ENCODE data around the gene SLC23A2.
"Not testable (repeated sequence)": the region's sequence is repeated elsewhere in the genome, so short reads cannot be mapped to it uniquely, and the experiment has no call there.

The SLC23A2 gene

GRCh38 chr20:4936851-4937406, 64.4 kb downstream of the SLC23A2 start:
- no peak overlapping the region for H3K9ac ChIP-seq (ENCODE audit: low read length)
- H3K4me1 ChIP-seq (ENCODE audit: control insufficient read depth, insufficient read depth, low read length) = no peaks in the 10 kb centered on the region
- H3K27ac ChIP-seq (ENCODE audit: low read depth, low read length) = no peak overlapping the region
- H3K36me3 ChIP-seq (ENCODE audit: control insufficient read depth, insufficient read depth, low read length) = no peaks in the 10 kb centered on the region
- no peak overlapping the region for H3K4me3 ChIP-seq (ENCODE audit: low read length)
- no peaks in the 10 kb centered on the region for H3K27me3 ChIP-seq (ENCODE audit: control insufficient read depth, insufficient read depth, low read length)

GRCh38 chr20:4936392-4936850, 64.9 kb downstream of the SLC23A2 start:
- Histone ChIP-seq H3K9ac (ENCODE audit: low read length) (no peak overlapping the region), H3K4me1 (ENCODE audit: control insufficient read depth, insufficient read depth, low read length) (no peaks in the 10 kb centered on the region), H3K27me3 (ENCODE audit: control insufficient read depth, insufficient read depth, low read length) (no peaks in the 10 kb centered on the region), H3K27ac (ENCODE audit: low read depth, low read length) (no peak overlapping the region), H3K4me3 (ENCODE audit: low read length) (no peak overlapping the region), H3K36me3 (ENCODE audit: control insufficient read depth, insufficient read depth, low read length) (no peaks in the 10 kb centered on the region)

GRCh38 chr20:4932061-4932460, 69.2 kb downstream of the SLC23A2 start:
- H3K36me3 ChIP-seq (ENCODE audit: control insufficient read depth, insufficient read depth, low read length) = no peaks in the 10 kb centered on the region
- no peak overlapping the region for H3K4me3 ChIP-seq (ENCODE audit: low read length)
- H3K4me1 ChIP-seq (ENCODE audit: control insufficient read depth, insufficient read depth, low read length) = no peaks in the 10 kb centered on the region
- H3K27ac ChIP-seq (ENCODE audit: low read depth, low read length) = no peak overlapping the region
- no peak overlapping the region for H3K9ac ChIP-seq (ENCODE audit: low read length)
- no peaks in the 10 kb centered on the region for H3K27me3 ChIP-seq (ENCODE audit: control insufficient read depth, insufficient read depth, low read length)

GRCh38 chr20:4929686-4930397, 71.5 kb downstream of the SLC23A2 start:
- H3K4me3 ChIP-seq (ENCODE audit: low read length) = no peak overlapping the region
- no peaks in the 10 kb centered on the region for H3K36me3 ChIP-seq (ENCODE audit: control insufficient read depth, insufficient read depth, low read length)
- H3K27me3 ChIP-seq (ENCODE audit: control insufficient read depth, insufficient read depth, low read length) = no peaks in the 10 kb centered on the region
- no peak overlapping the region for H3K27ac ChIP-seq (ENCODE audit: low read depth, low read length)
- H3K4me1 ChIP-seq (ENCODE audit: control insufficient read depth, insufficient read depth, low read length) = no peaks in the 10 kb centered on the region
- H3K9ac ChIP-seq (ENCODE audit: low read length) = no peak overlapping the region

GRCh38 chr20:4926531-4927156, 74.7 kb downstream of the SLC23A2 start:
- H3K4me3 ChIP-seq (ENCODE audit: low read length) = no peak overlapping the region
- H3K4me1 ChIP-seq (ENCODE audit: control insufficient read depth, insufficient read depth, low read length) = no peaks in the 10 kb centered on the region
- no peaks in the 10 kb centered on the region for H3K27me3 ChIP-seq (ENCODE audit: control insufficient read depth, insufficient read depth, low read length)
- no peaks in the 10 kb centered on the region for H3K36me3 ChIP-seq (ENCODE audit: control insufficient read depth, insufficient read depth, low read length)
- H3K27ac ChIP-seq (ENCODE audit: low read depth, low read length) = peak overlapping the region; percentile 41
- H3K9ac ChIP-seq (ENCODE audit: low read length) = no peak overlapping the region

- no peaks in the 10 kb centered on the region for H3K27me3 ChIP-seq (ENCODE audit: control insufficient read depth, insufficient read depth, low read length)
- no peaks in the 10 kb centered on the region for H3K36me3 ChIP-seq (ENCODE audit: control insufficient read depth, insufficient read depth, low read length)
- H3K9ac ChIP-seq (ENCODE audit: low read length) = no peak overlapping the region
- no peak overlapping the region for H3K4me3 ChIP-seq (ENCODE audit: low read length)
- H3K27ac ChIP-seq (ENCODE audit: low read depth, low read length) = no peak overlapping the region
- no peaks in the 10 kb centered on the region for H3K4me1 ChIP-seq (ENCODE audit: control insufficient read depth, insufficient read depth, low read length)
Observed at GRCh38 chr20:4925842-4926530, 75.3 kb downstream of the SLC23A2 start.

GRCh38 chr20:4924446-4924845, 76.9 kb downstream of the SLC23A2 start:
- Histone ChIP-seq H3K4me3 (ENCODE audit: low read length) (no peak overlapping the region), H3K36me3 (ENCODE audit: control insufficient read depth, insufficient read depth, low read length) (no peaks in the 10 kb centered on the region), H3K9ac (ENCODE audit: low read length) (no peak overlapping the region), H3K27ac (ENCODE audit: low read depth, low read length) (no peak overlapping the region), H3K27me3 (ENCODE audit: control insufficient read depth, insufficient read depth, low read length) (no peaks in the 10 kb centered on the region), H3K4me1 (ENCODE audit: control insufficient read depth, insufficient read depth, low read length) (no peaks in the 10 kb centered on the region)

GRCh38 chr20:4924032-4924431, 77.3 kb downstream of the SLC23A2 start:
- Histone ChIP-seq H3K4me3 (ENCODE audit: low read length) (no peak overlapping the region), H3K36me3 (ENCODE audit: control insufficient read depth, insufficient read depth, low read length) (no peaks in the 10 kb centered on the region), H3K27me3 (ENCODE audit: control insufficient read depth, insufficient read depth, low read length) (no peaks in the 10 kb centered on the region), H3K4me1 (ENCODE audit: control insufficient read depth, insufficient read depth, low read length) (no peaks in the 10 kb centered on the region), H3K9ac (ENCODE audit: low read length) (no peak overlapping the region), H3K27ac (ENCODE audit: low read depth, low read length) (no peak overlapping the region)

GRCh38 chr20:4922186-4922585, 79.1 kb downstream of the SLC23A2 start:
- no peak overlapping the region for H3K27ac ChIP-seq (ENCODE audit: low read depth, low read length)
- H3K36me3 ChIP-seq (ENCODE audit: control insufficient read depth, insufficient read depth, low read length) = no peaks in the 10 kb centered on the region
- H3K4me1 ChIP-seq (ENCODE audit: control insufficient read depth, insufficient read depth, low read length) = no peaks in the 10 kb centered on the region
- no peak overlapping the region for H3K4me3 ChIP-seq (ENCODE audit: low read length)
- no peak overlapping the region for H3K9ac ChIP-seq (ENCODE audit: low read length)
- H3K27me3 ChIP-seq (ENCODE audit: control insufficient read depth, insufficient read depth, low read length) = no peaks in the 10 kb centered on the region

GRCh38 chr20:4921271-4921670, 80.0 kb downstream of the SLC23A2 start:
- H3K27ac ChIP-seq (ENCODE audit: low read depth, low read length); H3K36me3 ChIP-seq (ENCODE audit: control insufficient read depth, insufficient read depth, low read length); H3K27me3 ChIP-seq (ENCODE audit: control insufficient read depth, insufficient read depth, low read length); H3K9ac ChIP-seq (ENCODE audit: low read length); H3K4me1 ChIP-seq (ENCODE audit: control insufficient read depth, insufficient read depth, low read length); H3K4me3 ChIP-seq (ENCODE audit: low read length): not testable (repeated sequence)

- no peaks in the 10 kb centered on the region for H3K36me3 ChIP-seq (ENCODE audit: control insufficient read depth, insufficient read depth, low read length)
- no peaks in the 10 kb centered on the region for H3K27me3 ChIP-seq (ENCODE audit: control insufficient read depth, insufficient read depth, low read length)
- no peaks in the 10 kb centered on the region for H3K4me1 ChIP-seq (ENCODE audit: control insufficient read depth, insufficient read depth, low read length)
- no peak overlapping the region for H3K9ac ChIP-seq (ENCODE audit: low read length)
- H3K4me3 ChIP-seq (ENCODE audit: low read length) = no peak overlapping the region
- no peak overlapping the region for H3K27ac ChIP-seq (ENCODE audit: low read depth, low read length)
Observed at GRCh38 chr20:4920655-4921054, 80.7 kb downstream of the SLC23A2 start.

- H3K4me3 ChIP-seq (ENCODE audit: low read length) = no peak overlapping the region
- H3K36me3 ChIP-seq (ENCODE audit: control insufficient read depth, insufficient read depth, low read length) = no peaks in the 10 kb centered on the region
- no peaks in the 10 kb centered on the region for H3K27me3 ChIP-seq (ENCODE audit: control insufficient read depth, insufficient read depth, low read length)
- no peak overlapping the region for H3K27ac ChIP-seq (ENCODE audit: low read depth, low read length)
- no peaks in the 10 kb centered on the region for H3K4me1 ChIP-seq (ENCODE audit: control insufficient read depth, insufficient read depth, low read length)
- H3K9ac ChIP-seq (ENCODE audit: low read length) = no peak overlapping the region
Observed at GRCh38 chr20:4920131-4920530, 81.2 kb downstream of the SLC23A2 start.
